GM23248 (cell line): ENCODE measurements around the gene SGPL1.

ENCODE experiments used
- EZH2 ChIP-seq: fragments of 200-600 bp; sonication (generic); IDR thresholded peaks from 2 replicates; pipeline ENCODE4 v1.6.1; 2018; ENCODE audit warnings: antibody characterized with exemption, mild to moderate bottlenecking; ENCODE audit not compliant: insufficient read depth, poor library complexity, severe bottlenecking
- EZH2phosphoT487 ChIP-seq: fragments of 200-600 bp; sonication (generic); IDR thresholded peaks from 2 replicates; pipeline ENCODE4 v1.6.1; 2018; ENCODE audit warnings: antibody characterized with exemption, moderate library complexity, mild to moderate bottlenecking, low read depth; ENCODE audit not compliant: insufficient read depth

DNA sequence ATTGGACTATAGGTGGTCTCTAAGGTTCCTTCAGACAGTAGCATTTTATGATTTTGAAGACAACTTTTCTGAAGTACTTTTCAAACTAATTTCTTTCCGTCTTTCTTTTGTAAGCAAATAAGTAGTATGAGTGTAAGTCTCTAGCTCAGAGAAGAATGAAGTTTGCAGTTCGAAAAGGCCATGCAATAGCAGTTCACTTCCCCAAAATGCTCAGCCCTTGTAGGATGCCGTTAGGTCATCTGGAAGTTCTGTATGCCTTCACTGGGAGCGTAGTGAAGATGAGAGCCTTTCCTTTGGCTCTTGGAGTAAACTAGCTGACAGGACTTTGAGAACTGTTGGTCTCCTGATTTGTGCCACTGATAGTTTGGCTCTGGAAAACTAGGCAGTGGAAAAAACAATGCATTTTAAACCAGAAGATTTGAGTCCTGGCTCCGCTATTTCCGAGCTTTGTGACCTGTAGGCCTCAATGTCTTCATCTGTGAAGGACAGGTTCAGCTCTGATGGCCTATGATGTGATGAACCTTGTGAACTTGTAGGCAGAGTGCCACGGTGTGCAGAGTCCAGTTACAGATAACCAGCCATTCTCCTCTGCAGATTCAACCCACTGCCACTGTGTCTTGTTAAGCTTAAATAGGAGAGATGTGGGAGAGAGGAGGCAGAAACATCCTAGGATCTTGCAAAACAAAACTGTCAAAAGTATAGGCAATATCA, 18.8 kb downstream of the SGPL1 start:
- TF ChIP-seq EZH2phosphoT487 (no peak), EZH2 (no peak)
